BE2C (cell line): Measurements from ENCODE around the gene NUDT2.
A peak's percentile ranks its signal among the peaks of the same experiment; 100 is the strongest.

Experiments
- DNase-seq: peaks from one replicate; pipeline ENCODE4 v3.0.0-alpha.2; 2020
- H3K27me3 ChIP-seq: fragments of 250-450 bp; sonication (Bioruptor Pico); 2 replicates; pipeline ENCODE4 v1.5.1; 2020; ENCODE audit warnings: mild to moderate bottlenecking
- H3K36me3 ChIP-seq: fragments of 250-450 bp; sonication (Bioruptor Pico); 2 replicates; pipeline ENCODE4 v1.5.1; 2020; ENCODE audit warnings: mild to moderate bottlenecking
- H3K4me1 ChIP-seq: fragments of 250-450 bp; sonication (Bioruptor Pico); 2 replicates; pipeline ENCODE4 v1.5.1; 2020
- H3K4me3 ChIP-seq: 2 replicates; pipeline ENCODE4 v1.5.1; 2011; ENCODE audit warnings: low read depth, low read length
- H3K9me3 ChIP-seq: fragments of 250-450 bp; sonication (Bioruptor Pico); 2 replicates; pipeline ENCODE4 v1.5.1; 2020
- CTCF ChIP-seq: IDR thresholded peaks from 2 replicates; pipeline ENCODE4 v1.5.1; 2012; ENCODE audit warnings: mild to moderate bottlenecking, low read depth, low read length

NUDT2 gene

GRCh38 chr9:34375901-34376595 lies 46.7 kb downstream of the NUDT2 start:
- DNase-seq = peak; percentile 53
- TF ChIP-seq CTCF = peak; percentile 40
- Histone ChIP-seq H3K9me3 (no peaks in the 10 kb centered on the region), H3K27me3 (no peaks in the 10 kb centered on the region), H3K4me1 (no peaks in the 10 kb centered on the region), H3K36me3 (no peaks in the 10 kb centered on the region), H3K4me3 (peak overlapping the region; percentile 79)

GRCh38 chr9:34376596-34377403 lies 47.4 kb downstream of the NUDT2 start, which contains the start of gene MYORG:
Gene MYORG (minus strand): TSS chr9:34376898. CDS start chr9:34372943, 3,955 bp downstream.
- H3K9me3 ChIP-seq = no peaks in the 10 kb centered on the region
- no peaks in the 10 kb centered on the region for H3K4me1 ChIP-seq
- peak; percentile 91 for DNase-seq
- peak within 1 kb of the TSS; percentile 79 for H3K4me3 ChIP-seq
- H3K27me3 ChIP-seq = no peaks in the 10 kb centered on the region
- TF ChIP-seq CTCF = no peak
- no peaks in the 10 kb centered on the region for H3K36me3 ChIP-seq

GRCh38 chr9:34377404-34377746 lies 48.0 kb downstream of the NUDT2 start:
- Histone ChIP-seq H3K36me3 (no peaks in the 10 kb centered on the region), H3K27me3 (no peaks in the 10 kb centered on the region), H3K9me3 (no peaks in the 10 kb centered on the region), H3K4me1 (no peaks in the 10 kb centered on the region), H3K4me3 (peak overlapping the region; percentile 79)
- TF ChIP-seq CTCF = no peak
- no peak for DNase-seq

GRCh38 chr9:34378376-34379060 lies 49.1 kb downstream of the NUDT2 start:
- H3K9me3 ChIP-seq = no peaks in the 10 kb centered on the region
- H3K36me3 ChIP-seq = no peaks in the 10 kb centered on the region
- H3K4me3 ChIP-seq = no peak overlapping the region
- DNase-seq = no peak
- no peaks in the 10 kb centered on the region for H3K4me1 ChIP-seq
- H3K27me3 ChIP-seq = no peaks in the 10 kb centered on the region
- TF ChIP-seq CTCF = no peak

GRCh38 chr9:34379334-34380033 lies 50.1 kb downstream of the NUDT2 start:
- H3K36me3 ChIP-seq = no peaks in the 10 kb centered on the region
- H3K4me1 ChIP-seq = no peaks in the 10 kb centered on the region
- peak; percentile 99 for TF ChIP-seq CTCF
- H3K4me3 ChIP-seq = peak overlapping the region; percentile 37
- peak; percentile 84 for DNase-seq
- no peaks in the 10 kb centered on the region for H3K9me3 ChIP-seq
- H3K27me3 ChIP-seq = no peaks in the 10 kb centered on the region
